GM21825 (cell line): ENCODE measurements around the gene PPP1R18.
A peak's percentile ranks its signal among the peaks of the same experiment; 100 is the strongest.

Source experiments
- ATAC-seq: cut with Tn5 transposase; IDR thresholded peaks from one replicate; pipeline ENCODE4 v1.9.1; 2021; ENCODE audit warnings: mild to moderate bottlenecking, moderate library complexity; ENCODE audit not compliant: unreplicated experiment

The PPP1R18 gene

DNA sequence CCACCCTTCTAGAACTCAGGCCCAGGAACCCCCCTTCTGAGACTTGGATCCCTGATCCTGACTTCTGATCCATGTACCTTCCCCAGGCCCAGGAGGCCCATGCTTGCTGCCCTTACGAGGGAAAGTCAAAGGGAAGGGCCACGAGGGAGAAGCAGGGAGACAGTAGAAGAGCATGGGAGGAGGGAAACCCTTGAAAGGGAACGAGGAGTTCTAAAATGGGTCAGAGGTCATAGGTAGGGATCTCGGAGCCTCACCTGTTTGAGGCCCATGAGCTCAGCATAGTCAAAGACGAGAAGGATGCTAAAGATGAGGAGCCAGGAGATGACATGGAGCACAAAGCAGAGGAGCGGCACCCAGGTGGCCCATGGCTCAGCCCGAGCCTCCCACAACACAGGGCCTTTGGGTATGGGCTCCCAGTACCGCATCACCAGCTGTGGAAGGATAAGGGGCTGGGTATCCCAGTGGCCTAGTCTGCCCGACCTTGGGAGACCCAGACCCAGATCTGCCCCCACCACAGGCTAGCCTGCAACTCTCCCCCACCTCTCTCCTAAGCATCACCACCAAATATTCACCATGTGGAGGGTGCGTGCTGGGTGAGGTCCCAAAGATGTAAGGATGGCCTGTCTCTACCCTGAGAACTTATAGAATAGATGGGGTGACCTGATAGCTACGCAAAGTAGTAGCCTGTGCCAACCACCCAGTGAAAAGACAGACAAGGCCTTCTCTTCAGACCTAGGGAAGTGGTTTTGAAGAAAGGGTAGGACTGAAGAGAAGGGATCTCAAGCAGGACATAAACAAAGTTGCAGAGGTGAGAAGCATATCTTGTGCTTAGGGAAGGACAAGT lies 2.8 kb upstream of the PPP1R18 start:
- no peak for ATAC-seq

DNA sequence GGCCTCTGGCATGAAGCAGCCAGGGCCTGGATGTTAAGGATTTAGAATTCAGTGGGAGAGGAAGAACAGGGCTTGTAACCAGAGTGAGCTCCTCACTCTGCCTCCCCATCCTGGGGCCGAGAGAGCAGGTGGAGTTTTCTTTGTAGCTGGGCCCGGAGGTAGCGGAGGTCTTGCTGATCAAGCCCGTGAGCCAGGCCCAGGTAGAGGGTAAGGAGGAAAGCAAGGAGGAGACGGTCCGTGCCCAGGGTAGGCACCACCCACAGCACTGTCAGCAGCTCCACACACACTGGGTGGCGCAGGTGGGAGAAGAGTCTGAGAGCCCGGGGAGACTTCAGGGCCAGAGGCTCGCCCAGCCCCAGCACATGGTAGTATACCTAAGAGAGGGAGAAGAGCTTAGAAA lies 2.1 kb upstream of the PPP1R18 start:
- no peak for ATAC-seq

DNA sequence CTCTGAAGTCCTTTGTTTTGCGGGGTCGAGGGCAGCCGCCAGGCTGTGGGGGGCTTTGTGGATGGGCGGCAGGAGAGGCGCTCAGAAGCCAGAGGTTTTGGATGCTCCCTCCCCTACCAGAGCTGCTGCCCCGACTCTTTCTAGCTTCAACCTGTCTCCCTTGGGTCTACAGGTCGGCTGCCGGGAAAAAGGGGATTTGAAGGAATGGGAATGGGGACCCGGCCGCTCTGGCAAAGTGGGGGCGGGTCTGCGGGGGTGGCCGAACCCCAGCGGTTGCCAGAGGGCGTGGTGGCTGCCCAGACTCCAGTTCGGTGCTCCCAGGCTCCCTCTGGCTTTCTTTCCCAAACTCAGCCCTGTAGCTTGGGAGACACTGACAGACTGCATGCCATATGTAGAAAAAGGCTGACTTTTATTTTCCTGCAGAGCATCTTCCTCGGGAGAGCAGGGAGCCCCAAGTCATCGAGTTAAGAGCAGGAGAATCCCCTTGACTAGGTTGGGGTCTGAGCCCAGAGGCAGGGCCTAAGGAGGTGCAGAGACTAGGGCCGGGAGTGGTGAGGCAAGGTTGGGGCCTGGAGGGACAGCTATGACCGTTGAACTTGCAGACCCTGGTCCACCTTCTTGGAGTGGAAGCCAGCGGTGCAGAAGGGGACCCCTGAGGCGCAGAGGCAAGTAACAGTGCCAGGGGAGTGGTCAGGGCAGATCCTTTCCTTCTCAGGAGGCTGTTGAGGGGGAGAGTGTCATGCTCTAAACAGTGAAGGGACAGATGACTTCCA lies 1.4 kb upstream of the PPP1R18 start:
- ATAC-seq = no peak

DNA sequence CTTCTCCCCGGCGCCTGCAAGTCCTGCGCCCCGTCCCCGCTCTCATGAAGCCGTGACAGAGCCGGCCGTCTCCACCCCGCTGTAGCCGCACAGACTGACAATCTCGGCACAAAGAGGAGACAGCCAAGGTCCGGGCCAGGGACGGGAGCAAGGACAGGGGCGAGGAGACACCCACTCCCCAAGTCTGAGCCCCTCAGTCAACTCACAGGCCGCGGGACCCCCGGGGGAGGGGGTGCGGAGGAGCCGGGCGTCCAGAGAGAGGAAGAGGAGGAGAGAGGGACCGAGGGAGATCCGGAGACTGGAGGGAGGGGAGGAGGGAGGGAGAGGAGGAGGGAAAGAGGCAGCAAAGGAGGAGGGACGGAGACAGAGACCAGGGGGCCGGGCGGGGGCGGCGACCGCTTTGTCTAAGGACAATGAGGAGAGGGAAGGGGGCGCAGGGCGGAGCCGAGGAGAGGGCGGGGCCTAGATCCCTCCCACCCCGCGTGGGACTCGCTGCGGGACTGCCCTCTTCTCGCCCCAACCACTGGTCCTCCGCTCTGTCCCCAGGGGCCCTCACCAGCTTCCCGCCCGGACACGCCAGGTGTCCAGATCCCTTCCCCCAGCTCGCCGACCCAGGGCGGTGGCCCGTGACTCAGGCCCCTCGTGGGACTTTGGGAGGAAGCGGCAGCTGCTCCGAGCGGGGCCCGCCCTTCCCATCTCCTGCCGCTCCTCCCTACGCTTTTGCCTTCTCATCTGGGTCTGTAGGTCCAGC lies 638 bp upstream of the PPP1R18 start:
- ATAC-seq = peak; percentile 31

DNA sequence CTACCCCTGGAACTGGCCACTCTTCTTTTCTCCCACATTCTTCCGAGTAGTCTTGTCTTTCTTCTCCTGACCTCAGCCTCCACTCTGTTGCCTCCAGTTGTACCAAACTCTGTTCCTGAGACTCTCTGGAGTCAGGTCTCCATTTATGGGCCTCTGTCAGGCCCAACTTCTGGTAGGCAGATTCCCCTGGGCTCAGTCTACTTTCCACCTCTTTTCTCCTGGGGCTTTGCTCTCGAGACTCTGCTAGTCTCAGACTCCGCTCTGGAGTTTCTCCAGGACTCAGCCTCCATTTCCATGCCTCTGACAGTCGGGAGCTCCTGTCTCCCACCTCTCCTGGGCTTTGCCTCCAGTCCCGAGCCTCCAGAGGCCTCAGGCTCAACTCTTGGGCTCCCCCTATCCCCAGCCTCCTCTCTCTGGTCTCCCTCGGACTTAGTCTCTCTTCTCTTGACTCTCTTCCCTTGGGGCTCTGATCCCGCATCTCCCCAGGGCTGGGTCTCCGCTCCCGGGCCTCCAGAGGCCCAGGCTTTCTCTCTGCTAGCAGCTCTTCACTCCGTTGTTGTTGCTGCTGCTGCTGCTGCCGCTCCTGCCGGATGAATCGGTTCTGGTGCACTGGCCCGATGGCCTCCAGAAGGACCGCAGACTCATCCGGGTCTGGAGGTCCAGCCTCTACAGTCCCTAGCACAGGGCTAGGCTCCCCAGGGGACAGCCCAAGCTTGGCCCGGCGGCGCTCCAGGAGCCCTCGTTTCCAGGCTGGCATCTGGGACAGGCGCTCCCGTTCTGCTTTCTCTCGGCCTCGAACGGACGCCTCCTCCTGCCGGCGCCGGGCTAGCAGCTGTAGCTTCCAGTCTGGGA lies 1.1 kb downstream of the PPP1R18 start:
- no peak for ATAC-seq

DNA sequence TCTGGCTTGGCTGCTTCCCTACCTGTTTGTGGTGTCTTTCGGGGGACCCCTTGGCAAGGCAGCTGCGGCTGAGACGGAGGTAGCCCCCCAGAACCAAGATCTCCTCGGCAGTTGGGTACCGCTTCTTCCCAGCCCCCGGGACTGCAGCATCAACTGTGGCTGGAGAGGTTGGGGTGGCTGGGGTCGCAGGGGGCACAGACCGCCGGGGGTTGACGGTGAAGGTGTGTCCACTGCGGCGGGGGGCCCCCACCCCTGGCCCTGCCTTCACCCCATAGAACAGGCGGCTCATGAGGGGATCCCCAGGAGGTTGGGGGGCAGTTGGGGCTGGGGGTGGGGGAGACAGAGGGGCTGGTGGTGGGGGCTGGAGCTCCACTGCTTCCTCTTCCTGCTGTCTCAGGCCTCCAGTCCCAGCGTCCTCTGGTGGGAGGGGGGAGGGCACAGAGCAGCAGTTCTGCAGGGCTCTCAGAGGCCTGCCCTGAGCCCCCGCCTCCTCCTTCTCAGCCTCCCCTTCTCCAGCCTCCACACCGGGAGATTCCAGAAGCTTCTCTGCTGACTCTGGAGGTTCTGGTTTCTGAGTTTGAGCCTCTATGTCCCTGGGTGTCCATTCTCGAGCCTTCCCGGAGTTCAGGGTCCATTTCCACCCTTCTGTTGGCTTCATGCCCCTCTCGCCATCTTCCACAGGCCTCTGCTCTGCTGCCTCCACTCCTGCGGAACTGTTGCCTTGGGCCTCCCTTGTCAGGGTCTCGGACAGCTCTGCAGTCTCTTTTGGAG lies 1.9 kb downstream of the PPP1R18 start:
- no peak for ATAC-seq

DNA sequence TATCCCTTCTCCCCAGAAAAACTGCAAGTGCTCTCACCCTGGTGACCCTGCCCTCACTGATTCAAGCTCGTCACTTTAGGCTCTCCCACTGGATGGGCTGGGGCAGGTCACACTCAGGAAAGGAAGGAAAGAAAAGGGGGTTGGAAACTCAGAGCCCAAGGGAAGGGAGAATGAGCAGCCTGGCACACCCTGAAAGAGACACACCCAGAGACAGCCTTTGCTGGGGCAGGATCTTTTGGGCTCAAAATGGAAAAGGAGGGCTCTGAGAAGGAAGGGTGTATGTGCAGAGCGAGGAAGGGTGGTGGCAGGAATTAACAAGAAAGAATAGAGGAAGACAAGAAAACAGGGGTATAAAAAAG lies 2.5 kb downstream of the PPP1R18 start:
- no peak for ATAC-seq

DNA sequence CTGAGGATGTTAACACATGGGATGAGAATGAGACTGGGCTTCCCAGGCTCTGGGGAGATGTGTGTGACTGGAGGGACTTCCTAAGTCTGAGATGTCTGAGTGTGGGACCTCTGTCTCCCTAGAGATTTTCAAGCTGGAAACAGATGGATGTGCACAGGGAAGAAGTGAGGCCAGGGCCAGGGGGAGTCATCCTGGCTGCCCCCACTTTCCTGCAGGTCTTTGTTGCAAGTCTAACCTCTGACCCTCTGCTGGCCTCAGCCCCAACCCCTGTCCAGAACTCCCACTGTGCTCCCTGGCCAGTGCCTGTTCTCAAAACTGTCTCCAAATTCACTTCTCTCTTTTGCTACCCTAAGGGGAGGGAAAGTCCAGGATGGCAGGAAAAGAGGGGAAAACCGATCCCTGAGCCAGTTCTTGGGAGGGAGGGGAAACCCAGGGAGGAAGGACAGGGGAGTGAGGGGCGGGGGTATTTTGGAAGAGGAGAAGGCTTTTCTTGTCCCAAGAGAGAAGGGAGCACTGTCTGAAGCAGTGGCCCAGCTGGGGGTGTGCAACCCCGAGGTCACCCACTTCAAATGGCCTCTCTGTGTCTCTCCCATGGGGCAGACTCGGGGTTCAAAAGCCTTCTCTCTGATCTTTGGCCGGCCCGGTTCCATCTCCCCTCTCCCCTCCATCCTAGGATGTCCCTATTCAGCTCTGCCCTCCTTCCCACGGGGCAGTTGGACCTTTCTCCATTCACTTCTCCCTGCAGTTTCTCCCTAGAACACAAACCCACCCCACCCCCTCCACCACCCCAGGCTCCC lies 3.1 kb downstream of the PPP1R18 start:
- no peak for ATAC-seq

DNA sequence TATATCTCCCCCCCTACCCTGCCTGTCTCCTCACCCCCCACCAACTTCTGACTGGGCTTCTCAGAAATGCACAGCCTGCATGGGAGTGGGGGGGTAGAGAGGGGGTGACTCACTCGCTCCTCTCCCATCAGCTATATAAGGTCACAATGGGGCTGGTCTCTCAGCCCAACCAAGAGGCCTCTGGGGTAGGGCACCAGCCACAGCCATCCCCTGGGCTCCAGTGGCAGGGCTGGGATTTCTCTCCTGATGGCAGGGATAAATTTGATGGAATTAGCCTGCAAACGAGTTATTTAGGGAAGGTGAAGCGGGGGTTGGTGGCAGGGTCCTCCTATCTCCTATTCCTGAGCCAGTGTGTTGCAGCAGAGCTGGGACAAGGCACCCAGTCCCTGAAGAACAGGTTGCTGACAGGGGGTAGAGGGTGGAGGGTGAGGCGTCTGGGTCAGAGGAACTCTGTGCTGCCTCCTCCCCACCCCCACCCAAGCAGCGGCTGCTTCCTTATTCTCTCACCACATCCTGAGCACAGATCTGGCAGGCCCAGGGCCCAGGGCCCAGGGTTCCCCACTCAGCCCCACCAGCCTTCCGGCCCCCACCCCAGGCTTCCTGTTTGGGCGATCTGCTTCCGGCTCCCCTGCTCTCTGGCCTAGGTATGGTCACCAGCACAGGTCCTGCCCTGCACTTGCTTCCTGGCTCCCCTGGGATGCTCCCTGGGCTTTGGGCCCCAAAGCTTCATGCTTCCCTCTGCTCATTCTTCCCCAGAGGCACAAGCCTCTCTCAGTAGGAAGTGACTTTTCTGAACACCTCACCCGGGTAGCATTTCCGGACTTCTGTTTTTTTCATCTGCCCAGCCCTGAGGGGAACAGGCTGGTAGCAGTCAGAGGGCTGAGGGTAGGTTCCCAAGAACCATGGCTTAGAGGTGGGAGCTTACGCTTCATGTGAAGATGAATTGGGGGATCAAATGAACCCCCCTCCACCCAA lies 4.0 kb downstream of the PPP1R18 start:
- peak; percentile 37 for ATAC-seq

DNA sequence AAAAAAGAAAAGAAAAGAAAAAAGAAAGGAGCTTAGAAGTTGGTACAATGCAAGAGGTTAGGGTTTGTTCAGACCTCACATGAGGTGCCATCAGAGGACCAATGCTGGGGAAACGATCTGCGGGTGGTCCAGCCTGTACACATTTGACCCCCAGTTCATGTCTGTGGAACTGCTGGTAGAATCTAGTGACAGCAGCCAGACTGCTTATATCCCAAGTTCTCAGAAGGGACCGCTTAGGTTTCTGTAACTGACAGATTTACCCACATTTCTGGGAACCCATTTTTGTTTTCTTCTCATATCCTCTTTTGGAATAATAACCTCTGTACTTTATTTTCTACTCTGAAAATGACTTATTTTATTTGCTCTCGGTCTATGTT lies 4.7 kb downstream of the PPP1R18 start:
- no peak for ATAC-seq

DNA sequence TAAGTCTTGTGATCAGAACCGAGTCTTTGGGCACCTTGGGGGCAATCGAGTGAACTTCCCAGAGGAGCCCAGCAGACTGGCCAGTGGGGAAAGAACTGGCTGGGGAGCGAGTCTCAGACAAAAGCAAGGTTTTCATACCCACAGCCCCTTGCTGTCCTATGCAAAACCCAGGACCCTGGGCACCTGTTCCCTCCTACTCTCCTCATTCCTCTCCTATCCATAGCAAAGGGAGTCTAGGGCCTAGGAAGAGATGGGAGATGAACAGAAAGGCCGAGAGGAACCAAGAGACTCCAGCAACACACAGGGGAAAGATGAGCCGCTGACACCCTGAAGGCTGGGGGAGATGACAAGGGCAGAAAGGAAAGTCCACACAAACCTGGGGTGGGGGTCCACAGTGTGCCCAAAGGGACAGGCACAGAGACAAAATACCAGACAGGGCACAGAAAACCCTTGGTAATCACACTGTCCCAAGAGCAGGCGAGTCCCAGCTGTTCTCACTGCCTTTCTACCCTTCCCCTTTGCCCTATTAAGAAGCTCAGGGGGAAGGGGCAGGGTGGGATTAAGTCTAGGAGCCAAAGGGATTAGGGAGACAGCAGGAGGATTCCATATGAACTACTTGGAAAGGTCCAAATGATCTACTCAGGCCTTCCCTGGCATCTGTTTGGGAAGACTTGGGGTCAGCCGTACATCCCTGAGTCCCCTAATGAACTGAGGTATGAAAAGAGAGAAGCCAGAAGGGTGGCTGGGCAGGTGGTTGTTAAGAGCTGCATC lies 6.5 kb downstream of the PPP1R18 start:
- no peak for ATAC-seq

DNA sequence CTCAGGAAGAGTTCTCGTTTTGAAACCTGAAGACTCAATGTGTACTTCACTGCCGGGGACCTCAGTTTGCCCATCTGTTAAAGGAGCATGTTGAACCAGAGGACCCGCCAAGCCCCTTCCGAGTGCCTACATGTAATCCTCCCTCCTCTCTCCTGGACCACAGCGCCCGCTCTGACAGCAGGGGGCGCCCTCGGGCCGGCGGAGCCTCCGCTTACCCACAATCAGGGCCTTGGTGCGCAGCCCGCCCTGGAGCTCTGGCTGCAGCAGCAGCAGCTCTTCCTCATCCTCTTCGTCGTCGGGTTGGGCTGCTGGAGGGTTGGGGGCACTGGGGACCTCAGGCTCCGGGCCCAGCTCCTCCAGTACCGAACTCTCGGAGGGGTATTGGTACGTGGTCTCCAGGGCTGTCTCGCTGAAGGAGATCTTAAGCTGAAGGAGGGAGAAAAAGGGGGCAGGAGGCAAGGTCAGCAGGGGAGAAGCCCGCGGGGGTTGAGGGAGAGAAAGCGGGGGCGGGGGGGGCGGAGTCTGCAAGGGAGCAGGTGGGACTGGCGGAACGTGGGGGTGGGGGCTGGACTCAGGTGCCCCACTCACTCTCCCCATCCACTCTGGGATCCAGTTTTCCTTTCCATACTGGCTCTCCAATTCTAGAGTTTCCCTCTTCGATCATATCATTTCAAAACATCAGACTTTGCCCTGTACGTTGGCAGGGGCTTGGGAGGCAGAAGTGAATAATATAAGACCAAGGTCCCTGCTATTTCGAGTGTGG lies 7.3 kb downstream of the PPP1R18 start:
- ATAC-seq = peak; percentile 36

DNA sequence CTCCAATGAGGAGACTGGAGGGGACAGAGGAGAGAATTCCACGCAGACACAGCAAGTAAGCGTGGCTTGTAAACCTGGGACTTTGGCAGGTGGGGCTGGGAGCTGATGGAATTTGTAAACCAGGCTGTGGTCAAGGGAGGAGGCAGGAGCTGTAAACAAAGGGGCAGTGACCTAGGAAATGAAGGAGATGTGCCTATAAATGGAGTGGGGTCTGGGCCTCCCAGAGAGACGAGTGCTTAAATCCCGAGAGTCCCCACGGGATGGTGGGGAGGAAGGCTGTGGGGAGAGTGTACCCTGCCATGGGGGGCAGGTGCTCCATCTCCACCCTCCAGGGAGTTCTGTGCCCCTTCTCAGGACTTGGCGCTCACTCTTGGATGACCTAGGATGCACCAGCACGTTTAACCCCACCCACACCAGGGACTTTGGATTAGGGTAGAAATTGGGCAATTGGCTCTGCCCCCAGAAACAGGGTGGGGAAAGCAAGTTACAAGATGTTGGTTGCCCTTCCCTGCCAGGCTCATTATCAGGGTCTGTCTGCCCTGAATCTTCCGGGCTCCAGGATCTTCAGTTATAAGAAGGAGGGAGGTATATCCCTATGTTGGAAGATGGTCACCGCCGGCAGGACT lies 9.7 kb downstream of the PPP1R18 start:
- no peak for ATAC-seq

DNA sequence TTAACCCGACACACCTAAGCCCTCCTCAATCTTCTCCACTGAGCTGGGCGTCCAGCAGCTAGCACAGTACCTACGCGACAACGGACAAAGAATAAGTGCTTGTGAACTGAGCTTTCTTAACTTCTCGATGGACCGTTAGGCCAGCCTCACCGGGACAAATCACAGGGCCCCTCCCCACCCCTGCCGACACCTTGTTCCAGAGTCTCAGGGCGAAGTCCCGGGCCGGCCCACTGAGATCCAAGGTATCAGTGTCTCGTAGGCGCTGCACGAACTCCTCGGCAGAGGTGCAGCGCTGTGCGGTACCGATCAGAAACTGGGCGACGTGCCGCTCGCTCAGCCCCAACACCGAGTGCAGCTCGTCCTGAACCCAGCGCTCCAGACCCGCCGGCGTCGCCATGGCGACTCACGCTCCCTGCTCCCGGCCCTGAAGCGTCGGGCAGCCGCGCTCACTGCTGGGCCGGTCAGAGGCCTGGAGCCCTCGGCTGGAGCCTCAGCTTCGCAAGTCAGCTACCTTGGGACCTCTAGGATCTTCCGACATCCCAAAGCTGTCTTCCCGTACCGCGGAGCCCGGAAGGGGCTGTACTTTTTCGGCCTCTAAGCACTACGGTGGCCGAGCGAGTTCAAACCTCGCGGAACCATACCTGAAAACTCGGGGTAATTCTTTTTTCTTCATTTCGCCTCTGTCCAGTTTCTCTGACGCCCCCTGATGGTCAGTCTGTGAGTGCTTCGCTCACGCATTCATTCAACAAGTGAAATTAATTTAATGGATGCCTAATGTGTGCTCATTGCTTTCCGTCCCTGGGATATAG lies 13.8 kb downstream of the PPP1R18 start, which contains the start of gene DHX16:
DHX16 (minus strand) TSS at position 562 of the 809 bp plus-strand sequence; CDS start at position 397, 165 bp downstream.
- peak; percentile 71 for ATAC-seq
